Amniotic epithelial cell (primary cell): ENCODE results near the gene IL15.

Experiments
- DNase-seq: peaks from one replicate; pipeline ENCODE4 v3.0.0-alpha.2; 2010; ENCODE audit warnings: low read depth

The IL15 gene

DNA sequence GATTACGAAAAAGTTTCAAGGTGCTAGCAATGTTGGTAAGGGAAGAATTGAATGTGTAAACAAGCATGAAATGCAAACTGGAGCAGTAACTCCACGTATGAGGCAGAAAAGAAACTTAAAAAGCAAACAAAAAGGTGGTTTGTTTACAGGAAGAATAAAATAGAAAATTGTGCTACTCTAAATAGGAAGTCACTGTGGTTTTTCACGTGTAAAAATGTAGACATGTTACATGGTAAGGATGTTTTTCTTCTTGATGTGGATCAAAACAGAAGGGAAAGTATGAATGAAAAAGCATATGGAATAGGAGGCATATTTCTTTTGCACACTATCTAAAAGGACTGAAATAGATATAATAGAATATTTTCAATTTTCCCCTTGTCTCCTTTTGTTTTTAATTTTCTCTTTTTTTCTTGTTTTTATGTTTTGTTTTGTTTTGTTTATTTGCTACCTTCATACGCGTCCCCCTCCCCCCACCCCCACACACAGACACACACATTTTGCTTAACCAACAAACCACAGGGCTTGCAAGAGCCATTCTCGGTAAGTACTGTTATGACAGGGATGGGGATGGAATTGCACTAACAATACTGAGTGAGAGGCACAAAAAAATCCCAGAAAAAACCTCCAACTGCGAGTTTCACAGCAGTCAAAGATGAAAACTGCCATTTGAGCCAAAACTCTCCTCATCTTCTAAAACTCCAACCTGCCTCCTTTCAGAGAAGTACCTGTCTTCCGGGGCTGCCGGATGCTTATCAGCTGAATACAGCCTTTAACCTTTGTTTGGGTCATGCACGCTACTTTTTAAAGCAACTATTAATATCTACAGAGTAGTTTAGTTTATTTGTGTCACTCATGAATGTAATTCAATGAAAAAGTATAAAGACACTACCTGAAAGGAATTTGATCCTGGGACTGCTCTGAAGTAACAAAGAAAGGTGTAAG is 135.8 kb downstream of the IL15 start:
- DNase-seq: peak; percentile 15

DNA sequence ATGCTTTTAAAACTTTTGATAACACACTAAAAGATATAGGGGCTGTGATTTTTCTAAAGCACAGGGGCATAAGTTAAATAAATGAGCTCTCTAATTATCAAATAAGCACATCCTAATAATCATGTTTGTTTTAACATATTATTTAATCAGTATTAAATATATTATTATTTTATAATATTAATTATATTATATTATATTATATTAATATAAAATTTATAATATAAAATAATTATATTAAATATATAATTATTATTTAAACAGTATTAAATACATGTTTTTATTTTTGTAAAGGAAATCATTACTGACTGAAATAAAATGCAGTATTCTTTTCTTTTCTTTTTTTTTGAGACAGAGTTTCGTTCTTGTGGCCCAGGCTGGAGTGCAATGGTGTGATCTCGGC is 136.5 kb downstream of the IL15 start:
- no peak for DNase-seq

DNA sequence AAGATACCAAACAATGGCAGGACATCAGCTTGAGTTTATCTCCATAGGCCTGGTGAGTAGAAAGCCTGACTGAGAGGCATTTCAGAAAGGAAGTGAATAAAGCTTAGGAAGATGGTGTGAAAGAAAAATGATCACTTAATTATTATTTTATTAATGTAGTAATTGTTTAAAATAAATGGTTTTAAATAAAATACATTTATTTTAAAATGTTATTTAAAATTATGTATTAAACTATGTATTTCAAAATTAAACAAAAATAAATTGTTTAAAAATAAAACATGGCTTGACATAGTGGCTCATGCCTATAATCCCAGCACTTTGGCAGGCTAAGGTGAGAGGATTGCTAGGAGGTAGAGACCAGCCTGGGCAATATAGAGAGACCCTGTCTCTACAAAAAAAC is 145.8 kb downstream of the IL15 start:
- DNase-seq: no peak
